LNCAP (cell line): ENCODE measurements around the gene ZNF514.

Experiments
- TF ChIP-seq, protein P1 (sequence below): fragments of 450-650 bp; IDR thresholded peaks from 2 replicates; pipeline ENCODE4 v1.5.1; 2017; ENCODE audit warnings: mild to moderate bottlenecking

The ZNF514 gene

GRCh38 chr2:95159690-95160449, at the start of gene ZNF514:
Gene ZNF514 (minus strand): TSS chr2:95159848. CDS start chr2:95153253, 6,595 bp downstream.
- TF ChIP-seq, protein P1, sequence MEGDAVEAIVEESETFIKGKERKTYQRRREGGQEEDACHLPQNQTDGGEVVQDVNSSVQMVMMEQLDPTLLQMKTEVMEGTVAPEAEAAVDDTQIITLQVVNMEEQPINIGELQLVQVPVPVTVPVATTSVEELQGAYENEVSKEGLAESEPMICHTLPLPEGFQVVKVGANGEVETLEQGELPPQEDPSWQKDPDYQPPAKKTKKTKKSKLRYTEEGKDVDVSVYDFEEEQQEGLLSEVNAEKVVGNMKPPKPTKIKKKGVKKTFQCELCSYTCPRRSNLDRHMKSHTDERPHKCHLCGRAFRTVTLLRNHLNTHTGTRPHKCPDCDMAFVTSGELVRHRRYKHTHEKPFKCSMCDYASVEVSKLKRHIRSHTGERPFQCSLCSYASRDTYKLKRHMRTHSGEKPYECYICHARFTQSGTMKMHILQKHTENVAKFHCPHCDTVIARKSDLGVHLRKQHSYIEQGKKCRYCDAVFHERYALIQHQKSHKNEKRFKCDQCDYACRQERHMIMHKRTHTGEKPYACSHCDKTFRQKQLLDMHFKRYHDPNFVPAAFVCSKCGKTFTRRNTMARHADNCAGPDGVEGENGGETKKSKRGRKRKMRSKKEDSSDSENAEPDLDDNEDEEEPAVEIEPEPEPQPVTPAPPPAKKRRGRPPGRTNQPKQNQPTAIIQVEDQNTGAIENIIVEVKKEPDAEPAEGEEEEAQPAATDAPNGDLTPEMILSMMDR, result no peak

DNA sequence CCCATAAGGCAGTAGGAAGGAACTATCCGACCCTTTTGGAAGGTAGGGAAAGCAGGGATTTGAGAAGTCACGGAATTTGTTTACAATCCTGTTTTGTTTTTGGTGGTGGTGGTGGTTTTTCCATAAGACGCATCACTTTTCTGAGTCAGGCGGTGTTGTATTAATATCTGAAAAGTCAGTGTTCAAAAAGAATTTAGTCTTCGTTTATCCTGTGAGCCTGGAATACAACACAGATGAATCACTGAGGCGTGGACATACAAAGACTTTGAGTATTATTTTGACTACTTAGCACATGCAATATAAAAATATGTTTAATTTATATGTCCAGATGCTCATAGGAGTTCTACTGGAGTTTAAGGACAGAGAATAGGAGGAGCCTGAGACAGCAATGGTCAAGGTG, 48.5 kb upstream of the ZNF514 start:
- TF ChIP-seq, protein P1, result no peak

DNA sequence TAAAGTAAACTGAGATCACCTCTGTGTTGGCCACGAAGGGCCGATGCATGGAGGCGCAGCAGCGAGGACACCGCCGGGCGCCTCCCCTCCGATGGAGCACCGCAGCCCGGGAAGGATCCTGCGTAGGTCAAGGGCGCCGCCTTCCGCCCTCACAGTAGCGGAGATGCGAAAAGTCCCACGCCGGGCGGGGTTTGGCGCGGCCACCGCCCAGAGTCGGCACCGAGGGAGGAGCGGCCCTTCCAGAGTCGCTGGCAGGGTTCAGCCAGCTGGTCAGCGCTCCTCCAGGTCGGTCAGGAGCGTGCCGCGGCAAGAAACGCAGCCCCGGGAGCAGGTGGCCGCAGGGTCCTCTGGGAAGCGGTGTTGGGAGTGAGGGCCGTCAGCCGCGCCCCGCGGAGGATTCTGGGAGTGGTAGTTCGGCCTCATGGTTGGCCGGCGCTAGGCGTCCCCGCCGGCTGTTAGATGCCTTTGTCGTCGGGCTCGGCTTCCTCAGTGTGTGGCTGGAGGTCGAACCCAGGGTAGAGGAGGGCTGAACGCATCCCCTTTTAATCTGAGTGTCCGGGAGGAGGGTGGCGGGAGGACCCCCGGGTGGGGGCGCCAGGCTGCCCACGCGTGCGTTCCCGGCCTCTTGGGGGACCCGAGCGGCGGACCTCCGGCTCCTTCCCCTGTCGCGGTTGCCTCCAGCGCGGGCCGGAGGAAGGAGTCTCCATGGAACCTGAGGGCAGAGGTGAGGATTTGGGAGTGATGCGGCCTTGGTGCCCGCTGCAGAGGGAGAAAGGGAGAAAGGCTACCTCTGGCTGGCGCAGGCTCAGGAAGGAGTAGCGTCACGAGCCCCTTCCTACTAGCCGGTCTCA, 47.7 kb upstream of the ZNF514 start, which contains the start of gene ZNF892:
TSS of gene ZNF892 (plus strand) at position 411 of the 851 bp plus-strand sequence. CDS start at position 706, 295 bp downstream.
- TF ChIP-seq, protein P1, result peak; percentile 61

- TF ChIP-seq, protein P1, result no peak
Measured at GRCh38 chr2:95206096-95206495, 46.4 kb upstream of the ZNF514 start.

DNA sequence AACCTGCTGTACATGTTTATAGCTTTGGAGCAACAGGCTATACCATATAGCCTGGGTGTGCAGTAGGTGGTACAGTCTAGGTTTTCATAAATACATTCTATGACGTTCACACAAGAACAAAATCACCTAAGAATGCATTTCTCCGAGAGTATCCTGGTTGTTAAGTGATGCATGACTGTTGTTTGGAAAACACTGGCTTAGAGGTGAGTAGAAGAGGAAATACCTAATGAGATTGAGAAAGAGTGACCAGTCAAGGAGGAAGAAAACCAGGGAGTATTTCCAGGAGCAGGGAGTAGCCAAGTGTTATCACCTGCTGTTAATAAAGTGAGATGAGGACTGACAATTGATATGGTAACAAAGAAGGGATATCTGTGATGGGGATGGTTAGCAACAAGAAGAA, 44.7 kb upstream of the ZNF514 start:
- TF ChIP-seq, protein P1, result no peak

GRCh38 chr2:95203911-95204310, 44.3 kb upstream of the ZNF514 start:
- TF ChIP-seq, protein P1, result no peak

DNA sequence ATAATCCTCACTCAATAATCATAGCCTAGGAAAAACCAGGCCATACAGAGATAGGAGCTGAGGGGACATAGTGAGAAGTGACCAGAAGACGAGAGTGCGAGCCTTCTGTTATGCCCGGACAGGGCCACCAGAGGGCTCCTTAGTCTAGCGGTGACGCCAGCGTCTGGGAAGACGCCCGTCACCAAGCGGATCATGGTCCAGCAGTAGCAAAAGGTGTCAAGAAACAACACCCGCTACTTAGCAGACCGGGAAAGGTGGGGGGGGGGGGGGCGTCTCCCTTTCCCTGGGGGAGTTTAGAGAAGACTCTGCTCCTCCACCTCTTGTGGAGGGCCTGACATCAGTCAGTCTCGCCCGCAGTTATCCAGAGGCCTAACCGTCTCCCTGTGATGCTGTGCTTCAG, 33.3 kb upstream of the ZNF514 start:
- TF ChIP-seq, protein P1, result peak; percentile 56
